RWPE1 (cell line): Measurements from ENCODE around the gene KATNB1.

Experiments used
- CTCF ChIA-PET: fragments of 350-600 bp; sonication (Branson Sonifier 250); formaldehyde crosslinking; extraction: SDS; loops from one replicate; lab custom pipeline; 2021; lab: Yijun Ruan, JAX
- POLR2A ChIA-PET: fragments of 400-600 bp; formaldehyde crosslinking; extraction: SDS; loops from one replicate; lab custom pipeline; 2020; ENCODE audit warnings: antibody characterized with exemption; ENCODE audit not compliant: low non-redundant PET; lab: Yijun Ruan, JAX
- DNase-seq: peaks from one replicate; pipeline ENCODE4 v3.0.0; 2012; ENCODE audit warnings: low spot score
- H3K27ac ChIP-seq: fragments of 450-650 bp; 2 replicates; pipeline ENCODE4 v1.5.1; 2017
- TF ChIP-seq, protein P1 (sequence below): fragments of 450-650 bp; conservative IDR thresholded peaks from 2 replicates; pipeline ENCODE4 v1.5.1; 2017; ENCODE audit warnings: low read depth, mild to moderate bottlenecking

KATNB1 gene

GRCh38 chr16:57714047-57714446 is 21.5 kb upstream of the KATNB1 start:
- ChIA-PET CTCF (interaction anchor here (0.6 kb wide), 1 partner anchor 29 kb away, joined by 5 read pairs; no protein-coding TSS in a partner anchor), POLR2A (no interaction called here)
- no peak for DNase-seq
- H3K27ac ChIP-seq: no peak overlapping the region
- TF ChIP-seq, protein P1, sequence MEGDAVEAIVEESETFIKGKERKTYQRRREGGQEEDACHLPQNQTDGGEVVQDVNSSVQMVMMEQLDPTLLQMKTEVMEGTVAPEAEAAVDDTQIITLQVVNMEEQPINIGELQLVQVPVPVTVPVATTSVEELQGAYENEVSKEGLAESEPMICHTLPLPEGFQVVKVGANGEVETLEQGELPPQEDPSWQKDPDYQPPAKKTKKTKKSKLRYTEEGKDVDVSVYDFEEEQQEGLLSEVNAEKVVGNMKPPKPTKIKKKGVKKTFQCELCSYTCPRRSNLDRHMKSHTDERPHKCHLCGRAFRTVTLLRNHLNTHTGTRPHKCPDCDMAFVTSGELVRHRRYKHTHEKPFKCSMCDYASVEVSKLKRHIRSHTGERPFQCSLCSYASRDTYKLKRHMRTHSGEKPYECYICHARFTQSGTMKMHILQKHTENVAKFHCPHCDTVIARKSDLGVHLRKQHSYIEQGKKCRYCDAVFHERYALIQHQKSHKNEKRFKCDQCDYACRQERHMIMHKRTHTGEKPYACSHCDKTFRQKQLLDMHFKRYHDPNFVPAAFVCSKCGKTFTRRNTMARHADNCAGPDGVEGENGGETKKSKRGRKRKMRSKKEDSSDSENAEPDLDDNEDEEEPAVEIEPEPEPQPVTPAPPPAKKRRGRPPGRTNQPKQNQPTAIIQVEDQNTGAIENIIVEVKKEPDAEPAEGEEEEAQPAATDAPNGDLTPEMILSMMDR: no peak

- DNase-seq: peak; percentile 32
- CTCF ChIA-PET: interaction anchor here (0.6 kb wide), 1 partner anchor 62 kb away, joined by 5 read pairs; no protein-coding TSS in a partner anchor
These were observed 15.4 kb upstream of the KATNB1 start for GRCh38 chr16:57720142-57720575.

DNA sequence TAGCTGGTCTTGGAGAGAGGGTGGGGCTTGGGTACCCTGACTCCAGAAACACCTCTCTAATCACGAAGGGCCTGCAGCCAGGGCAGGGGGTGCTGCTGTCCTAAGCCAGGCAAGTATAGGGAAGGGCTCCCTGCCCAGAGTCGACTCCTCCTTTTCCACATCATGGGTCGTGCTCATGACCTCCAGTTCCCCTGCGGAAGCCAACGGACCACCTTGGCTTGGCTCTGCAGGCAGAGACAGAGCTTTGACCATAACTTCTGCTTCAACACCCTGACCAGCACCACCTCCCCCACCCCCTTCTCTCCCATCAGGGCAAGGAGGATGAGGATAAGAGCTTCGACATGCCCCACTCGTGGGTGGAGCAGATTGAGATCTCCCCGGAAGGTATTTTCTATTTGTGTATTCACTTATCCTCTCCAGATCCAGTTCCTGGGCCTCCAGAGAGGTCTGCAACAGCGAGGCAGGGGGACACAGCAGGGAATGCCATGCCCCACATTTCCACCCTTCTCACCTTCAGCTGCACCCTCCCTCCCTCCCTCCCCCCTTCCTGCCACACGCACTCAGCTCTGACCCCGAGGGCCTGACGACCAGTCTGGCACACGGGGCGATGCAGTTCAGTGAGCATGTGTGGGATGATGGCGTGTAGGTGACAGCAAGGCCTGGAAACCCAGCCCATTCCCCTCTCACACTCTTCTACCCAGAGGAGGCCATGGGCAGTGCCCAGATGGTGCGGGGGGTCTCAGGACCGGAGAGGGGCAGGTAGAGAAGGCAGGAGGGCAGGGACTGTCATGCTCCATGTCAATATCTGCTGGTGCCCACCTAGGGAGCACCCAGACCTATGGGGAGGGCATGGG is 14.0 kb upstream of the KATNB1 start:
- POLR2A ChIA-PET: no interaction called here
- TF ChIP-seq, protein P1: no peak
- CTCF ChIA-PET: no interaction called here
- no peak for DNase-seq
- H3K27ac ChIP-seq: no peak overlapping the region

More at GRCh38 chr16:57720142-57720575, 15.4 kb upstream of the KATNB1 start:
- TF ChIP-seq, protein P1: peak; percentile 21; the same call in 1 of the 2 replicates
- H3K27ac ChIP-seq: no peak overlapping the region
- POLR2A ChIA-PET: no interaction called here

- POLR2A ChIA-PET: no interaction called here
- no peak overlapping the region for H3K27ac ChIP-seq
- no peak for DNase-seq
- TF ChIP-seq, protein P1: no peak
- CTCF ChIA-PET: no interaction called here
These were observed 13.4 kb upstream of the KATNB1 start for GRCh38 chr16:57722210-57722499.

GRCh38 chr16:57722651-57723050 is 12.9 kb upstream of the KATNB1 start:
- CTCF ChIA-PET: interaction anchor here (0.7 kb wide), 1 partner anchor 147 kb away, joined by 3 read pairs; no protein-coding TSS in a partner anchor
- TF ChIP-seq, protein P1: no peak
- no peak overlapping the region for H3K27ac ChIP-seq
- POLR2A ChIA-PET: no interaction called here
- no peak for DNase-seq

GRCh38 chr16:57723170-57723569 is 12.4 kb upstream of the KATNB1 start:
- TF ChIP-seq, protein P1: no peak
- H3K27ac ChIP-seq: no peak overlapping the region
- CTCF ChIA-PET: interaction anchor here (0.7 kb wide), 1 partner anchor 147 kb away, joined by 3 read pairs; no protein-coding TSS in a partner anchor
- no peak for DNase-seq
- POLR2A ChIA-PET: no interaction called here
